Measurements from ENCODE around the gene SMYD3.

SMYD3 gene

GRCh38 chr1:246108278-246108925 lies 398.7 kb downstream of the SMYD3 start (continued):
- TF ChIP-seq ZBTB44 (tag by site-specific recombination; IDR thresholded peaks at IDR 0.05) (no peak), ZNF660 (tag by site-specific recombination; IDR thresholded peaks at IDR 0.05) (no peak), ZNF658 (tag by site-specific recombination; IDR thresholded peaks at IDR 0.05) (no peak), ZNF692 (tag by site-specific recombination; IDR thresholded peaks at IDR 0.05) (no peak)

GRCh38 chr1:246107516-246108277 lies 399.4 kb downstream of the SMYD3 start:
- CTCF ChIA-PET = no interaction called here
- TF ChIP-seq ZNF19 (tag by site-specific recombination; IDR thresholded peaks at IDR 0.05; ENCODE audit: low read depth) (no peak), ZNF292 (tag by site-specific recombination; IDR thresholded peaks at IDR 0.05; ENCODE audit: borderline replicate concordance, low read depth) (no peak), ZNF560 (tag by site-specific recombination; IDR thresholded peaks at IDR 0.05; ENCODE audit: borderline replicate concordance) (no peak), HOXA7 (CRISPR knock-in tag; IDR thresholded peaks at IDR 0.05; ENCODE audit: borderline replicate concordance) (no peak), HOXC10 (CRISPR knock-in tag; IDR thresholded peaks at IDR 0.05) (no peak), OVOL3 (tag by site-specific recombination; IDR thresholded peaks at IDR 0.05) (no peak), ZNF777 (tag by site-specific recombination; IDR thresholded peaks at IDR 0.05; ENCODE audit: borderline replicate concordance) (no peak), ZNF335 (tag by site-specific recombination; conservative IDR thresholded peaks at IDR 0.05) (no peak), REPIN1 (tag by site-specific recombination; IDR thresholded peaks at IDR 0.05; ENCODE audit: low read depth) (no peak), ZNF239 (tag by site-specific recombination; IDR thresholded peaks at IDR 0.05) (no peak), ZNF529 (tag by site-specific recombination; IDR thresholded peaks at IDR 0.05; ENCODE audit: insufficient replicate concordance) (no peak), ZNF350 (tag by site-specific recombination; IDR thresholded peaks at IDR 0.05) (no peak), ZNF555 (tag by site-specific recombination; conservative IDR thresholded peaks at IDR 0.05) (no peak), ZNF704 (tag by site-specific recombination; IDR thresholded peaks at IDR 0.05) (no peak), KLF1 (tag by site-specific recombination; IDR thresholded peaks at IDR 0.05) (no peak)
- TF ChIP-seq, protein P1, sequence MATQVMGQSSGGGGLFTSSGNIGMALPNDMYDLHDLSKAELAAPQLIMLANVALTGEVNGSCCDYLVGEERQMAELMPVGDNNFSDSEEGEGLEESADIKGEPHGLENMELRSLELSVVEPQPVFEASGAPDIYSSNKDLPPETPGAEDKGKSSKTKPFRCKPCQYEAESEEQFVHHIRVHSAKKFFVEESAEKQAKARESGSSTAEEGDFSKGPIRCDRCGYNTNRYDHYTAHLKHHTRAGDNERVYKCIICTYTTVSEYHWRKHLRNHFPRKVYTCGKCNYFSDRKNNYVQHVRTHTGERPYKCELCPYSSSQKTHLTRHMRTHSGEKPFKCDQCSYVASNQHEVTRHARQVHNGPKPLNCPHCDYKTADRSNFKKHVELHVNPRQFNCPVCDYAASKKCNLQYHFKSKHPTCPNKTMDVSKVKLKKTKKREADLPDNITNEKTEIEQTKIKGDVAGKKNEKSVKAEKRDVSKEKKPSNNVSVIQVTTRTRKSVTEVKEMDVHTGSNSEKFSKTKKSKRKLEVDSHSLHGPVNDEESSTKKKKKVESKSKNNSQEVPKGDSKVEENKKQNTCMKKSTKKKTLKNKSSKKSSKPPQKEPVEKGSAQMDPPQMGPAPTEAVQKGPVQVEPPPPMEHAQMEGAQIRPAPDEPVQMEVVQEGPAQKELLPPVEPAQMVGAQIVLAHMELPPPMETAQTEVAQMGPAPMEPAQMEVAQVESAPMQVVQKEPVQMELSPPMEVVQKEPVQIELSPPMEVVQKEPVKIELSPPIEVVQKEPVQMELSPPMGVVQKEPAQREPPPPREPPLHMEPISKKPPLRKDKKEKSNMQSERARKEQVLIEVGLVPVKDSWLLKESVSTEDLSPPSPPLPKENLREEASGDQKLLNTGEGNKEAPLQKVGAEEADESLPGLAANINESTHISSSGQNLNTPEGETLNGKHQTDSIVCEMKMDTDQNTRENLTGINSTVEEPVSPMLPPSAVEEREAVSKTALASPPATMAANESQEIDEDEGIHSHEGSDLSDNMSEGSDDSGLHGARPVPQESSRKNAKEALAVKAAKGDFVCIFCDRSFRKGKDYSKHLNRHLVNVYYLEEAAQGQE (tag by site-specific recombination; IDR thresholded peaks at IDR 0.05) = no peak
- TF ChIP-seq, protein P2, sequence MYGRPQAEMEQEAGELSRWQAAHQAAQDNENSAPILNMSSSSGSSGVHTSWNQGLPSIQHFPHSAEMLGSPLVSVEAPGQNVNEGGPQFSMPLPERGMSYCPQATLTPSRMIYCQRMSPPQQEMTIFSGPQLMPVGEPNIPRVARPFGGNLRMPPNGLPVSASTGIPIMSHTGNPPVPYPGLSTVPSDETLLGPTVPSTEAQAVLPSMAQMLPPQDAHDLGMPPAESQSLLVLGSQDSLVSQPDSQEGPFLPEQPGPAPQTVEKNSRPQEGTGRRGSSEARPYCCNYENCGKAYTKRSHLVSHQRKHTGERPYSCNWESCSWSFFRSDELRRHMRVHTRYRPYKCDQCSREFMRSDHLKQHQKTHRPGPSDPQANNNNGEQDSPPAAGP (tag by site-specific recombination; IDR thresholded peaks at IDR 0.05) = no peak
- TF ChIP-seq, protein P3, sequence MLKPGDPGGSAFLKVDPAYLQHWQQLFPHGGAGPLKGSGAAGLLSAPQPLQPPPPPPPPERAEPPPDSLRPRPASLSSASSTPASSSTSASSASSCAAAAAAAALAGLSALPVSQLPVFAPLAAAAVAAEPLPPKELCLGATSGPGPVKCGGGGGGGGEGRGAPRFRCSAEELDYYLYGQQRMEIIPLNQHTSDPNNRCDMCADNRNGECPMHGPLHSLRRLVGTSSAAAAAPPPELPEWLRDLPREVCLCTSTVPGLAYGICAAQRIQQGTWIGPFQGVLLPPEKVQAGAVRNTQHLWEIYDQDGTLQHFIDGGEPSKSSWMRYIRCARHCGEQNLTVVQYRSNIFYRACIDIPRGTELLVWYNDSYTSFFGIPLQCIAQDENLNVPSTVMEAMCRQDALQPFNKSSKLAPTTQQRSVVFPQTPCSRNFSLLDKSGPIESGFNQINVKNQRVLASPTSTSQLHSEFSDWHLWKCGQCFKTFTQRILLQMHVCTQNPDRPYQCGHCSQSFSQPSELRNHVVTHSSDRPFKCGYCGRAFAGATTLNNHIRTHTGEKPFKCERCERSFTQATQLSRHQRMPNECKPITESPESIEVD (tag by site-specific recombination; IDR thresholded peaks at IDR 0.05) = no peak
- TF ChIP-seq, protein P4, sequence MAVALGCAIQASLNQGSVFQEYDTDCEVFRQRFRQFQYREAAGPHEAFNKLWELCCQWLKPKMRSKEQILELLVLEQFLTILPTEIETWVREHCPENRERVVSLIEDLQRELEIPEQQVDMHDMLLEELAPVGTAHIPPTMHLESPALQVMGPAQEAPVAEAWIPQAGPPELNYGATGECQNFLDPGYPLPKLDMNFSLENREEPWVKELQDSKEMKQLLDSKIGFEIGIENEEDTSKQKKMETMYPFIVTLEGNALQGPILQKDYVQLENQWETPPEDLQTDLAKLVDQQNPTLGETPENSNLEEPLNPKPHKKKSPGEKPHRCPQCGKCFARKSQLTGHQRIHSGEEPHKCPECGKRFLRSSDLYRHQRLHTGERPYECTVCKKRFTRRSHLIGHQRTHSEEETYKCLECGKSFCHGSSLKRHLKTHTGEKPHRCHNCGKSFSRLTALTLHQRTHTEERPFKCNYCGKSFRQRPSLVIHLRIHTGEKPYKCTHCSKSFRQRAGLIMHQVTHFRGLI (tag by site-specific recombination; IDR thresholded peaks at IDR 0.05) = no peak
- Histone ChIP-seq H3K9me3 (ENCODE audit: control insufficient read depth, insufficient read depth, low read depth, low read length) (no peaks in the 10 kb centered on the region), H3K27ac (ENCODE audit: extremely low read depth, low read depth, low read length) (no peak overlapping the region), H3K4me3 (ENCODE audit: low read depth, low read length) (no peak overlapping the region), H3K4me1 (ENCODE audit: control insufficient read depth, insufficient read depth, low read length) (no peaks in the 10 kb centered on the region), H3K36me3 (ENCODE audit: control insufficient read depth in 2 of 2, insufficient read depth in 1 of 2, low read length in 2 of 2) (no peaks in the 10 kb centered on the region)
- POLR2A ChIA-PET = no interaction called here
